AG09309 (cell line): ENCODE data around the gene ANKRD22.

Source experiments
- DNase-seq: peaks from one replicate; pipeline ENCODE4 v3.0.0-alpha.2; 2010; ENCODE audit warnings: low read depth
- H3K4me3 ChIP-seq: 2 replicates; pipeline ENCODE4 v1.5.1; 2011; ENCODE audit warnings: mild to moderate bottlenecking, low read depth, low read length, moderate library complexity; ENCODE audit not compliant: control insufficient read depth
- TF ChIP-seq, protein P1 (sequence below): IDR thresholded peaks from 2 replicates; pipeline ENCODE4 v1.5.1; 2011; ENCODE audit warnings: mild to moderate bottlenecking, low read depth, low read length, inconsistent platforms; ENCODE audit not compliant: insufficient read depth, control insufficient read depth; ENCODE audit errors: missing control alignments

Gene ANKRD22

DNA sequence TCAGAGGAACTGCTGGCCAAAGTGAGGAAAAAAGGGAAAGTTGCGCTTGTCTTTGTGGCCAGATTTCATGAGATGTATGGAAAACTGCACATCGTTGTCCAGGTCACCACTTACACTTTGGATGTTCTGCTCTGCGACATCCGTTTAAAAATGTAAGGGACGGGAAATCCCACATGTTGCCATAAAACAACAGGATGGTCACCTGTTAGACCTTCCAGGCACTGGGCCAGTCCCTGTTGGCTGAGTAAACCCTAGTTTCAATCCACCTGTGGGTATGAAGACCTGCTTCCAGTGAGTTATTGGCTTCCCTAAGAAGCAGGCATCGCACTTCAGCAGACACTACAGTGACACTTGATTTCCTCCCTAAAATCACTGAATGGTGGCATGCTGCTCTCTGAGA, 25.7 kb upstream of the ANKRD22 start:
- H3K4me3 ChIP-seq, result no peak overlapping the region

DNA sequence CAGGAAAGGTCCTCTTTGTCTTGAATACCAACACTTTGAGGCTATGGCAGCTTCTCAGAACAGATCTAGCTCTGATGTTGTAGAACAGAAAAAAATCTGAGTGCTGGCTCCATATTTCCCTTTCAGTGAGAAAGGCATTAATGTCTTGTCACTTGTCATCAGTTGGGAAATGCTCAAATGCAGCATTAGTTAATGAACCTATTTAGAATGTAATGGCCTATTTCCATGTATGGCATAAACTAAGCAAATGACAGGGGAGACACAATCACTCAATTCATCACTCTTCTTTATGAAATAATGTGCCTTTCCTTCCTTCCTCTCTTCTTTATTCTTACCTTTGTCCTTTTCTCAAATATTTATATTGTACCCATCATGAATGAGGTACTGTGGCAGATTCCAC, 23.4 kb upstream of the ANKRD22 start:
- H3K4me3 ChIP-seq, result no peak overlapping the region
- TF ChIP-seq, protein P1, sequence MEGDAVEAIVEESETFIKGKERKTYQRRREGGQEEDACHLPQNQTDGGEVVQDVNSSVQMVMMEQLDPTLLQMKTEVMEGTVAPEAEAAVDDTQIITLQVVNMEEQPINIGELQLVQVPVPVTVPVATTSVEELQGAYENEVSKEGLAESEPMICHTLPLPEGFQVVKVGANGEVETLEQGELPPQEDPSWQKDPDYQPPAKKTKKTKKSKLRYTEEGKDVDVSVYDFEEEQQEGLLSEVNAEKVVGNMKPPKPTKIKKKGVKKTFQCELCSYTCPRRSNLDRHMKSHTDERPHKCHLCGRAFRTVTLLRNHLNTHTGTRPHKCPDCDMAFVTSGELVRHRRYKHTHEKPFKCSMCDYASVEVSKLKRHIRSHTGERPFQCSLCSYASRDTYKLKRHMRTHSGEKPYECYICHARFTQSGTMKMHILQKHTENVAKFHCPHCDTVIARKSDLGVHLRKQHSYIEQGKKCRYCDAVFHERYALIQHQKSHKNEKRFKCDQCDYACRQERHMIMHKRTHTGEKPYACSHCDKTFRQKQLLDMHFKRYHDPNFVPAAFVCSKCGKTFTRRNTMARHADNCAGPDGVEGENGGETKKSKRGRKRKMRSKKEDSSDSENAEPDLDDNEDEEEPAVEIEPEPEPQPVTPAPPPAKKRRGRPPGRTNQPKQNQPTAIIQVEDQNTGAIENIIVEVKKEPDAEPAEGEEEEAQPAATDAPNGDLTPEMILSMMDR, result no peak
- DNase-seq, result no peak

More for the DNA sequence above, 25.7 kb upstream of the ANKRD22 start:
- DNase-seq, result no peak
- TF ChIP-seq, protein P1, result no peak

DNA sequence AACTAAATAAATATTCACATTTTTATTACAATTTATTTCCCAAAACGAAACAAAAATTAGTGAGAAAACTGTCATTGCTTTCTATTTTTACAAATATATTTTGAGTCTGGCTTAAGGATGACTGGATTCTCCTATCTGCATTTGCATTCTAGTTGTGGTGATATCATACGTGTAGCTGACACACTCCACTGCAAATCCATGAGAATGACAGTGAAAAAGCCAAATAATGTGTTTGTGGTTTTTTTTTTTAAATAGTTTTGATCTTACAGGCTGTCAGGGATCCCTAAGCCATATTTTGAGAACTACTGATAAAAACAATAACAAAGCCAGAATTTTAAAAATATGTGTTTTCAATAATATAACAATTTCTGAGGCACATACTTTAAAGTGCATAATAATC, 22.6 kb upstream of the ANKRD22 start:
- no peak for DNase-seq
- TF ChIP-seq, protein P1, result no peak
- no peak overlapping the region for H3K4me3 ChIP-seq

DNA sequence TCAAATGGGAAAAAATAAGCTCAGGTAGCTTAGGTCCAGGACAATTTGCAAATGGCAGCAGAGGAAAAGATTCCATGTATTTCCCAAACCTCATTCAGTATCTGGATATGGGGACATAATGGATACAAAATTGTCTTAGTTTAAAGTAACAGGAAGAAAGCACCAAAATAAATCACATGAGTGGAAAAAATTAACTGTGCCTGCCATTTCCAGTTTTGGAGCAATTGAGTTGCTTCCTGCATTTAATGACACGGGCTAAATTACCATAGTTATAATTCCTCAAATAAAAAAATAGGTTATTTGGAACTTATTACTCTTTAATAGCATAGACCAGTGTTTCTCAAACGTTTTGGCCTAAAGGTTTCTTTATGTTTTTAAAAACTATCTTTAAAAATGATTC, 22.1 kb upstream of the ANKRD22 start:
- no peak overlapping the region for H3K4me3 ChIP-seq
- TF ChIP-seq, protein P1, result no peak
- no peak for DNase-seq

DNA sequence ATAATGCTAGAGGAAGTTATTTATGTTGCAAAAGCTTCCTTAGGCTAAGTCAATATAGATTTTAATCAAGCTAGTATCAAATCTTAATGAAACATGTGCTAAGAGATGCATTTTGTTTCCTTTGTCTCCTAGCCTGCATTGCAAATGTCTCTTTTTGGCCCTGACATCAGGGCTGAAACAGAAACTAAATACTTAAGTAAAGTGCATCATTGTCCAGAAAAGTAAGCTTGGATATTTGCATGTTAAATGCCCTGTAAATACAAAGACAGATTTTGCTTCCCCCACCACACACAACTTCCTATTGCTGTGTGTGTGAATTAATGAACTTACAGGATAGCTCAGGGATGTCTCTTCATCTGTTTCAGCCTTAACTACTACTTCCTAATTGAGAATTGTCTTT, 18.4 kb upstream of the ANKRD22 start:
- no peak for DNase-seq
- TF ChIP-seq, protein P1, result no peak
- no peak overlapping the region for H3K4me3 ChIP-seq

DNA sequence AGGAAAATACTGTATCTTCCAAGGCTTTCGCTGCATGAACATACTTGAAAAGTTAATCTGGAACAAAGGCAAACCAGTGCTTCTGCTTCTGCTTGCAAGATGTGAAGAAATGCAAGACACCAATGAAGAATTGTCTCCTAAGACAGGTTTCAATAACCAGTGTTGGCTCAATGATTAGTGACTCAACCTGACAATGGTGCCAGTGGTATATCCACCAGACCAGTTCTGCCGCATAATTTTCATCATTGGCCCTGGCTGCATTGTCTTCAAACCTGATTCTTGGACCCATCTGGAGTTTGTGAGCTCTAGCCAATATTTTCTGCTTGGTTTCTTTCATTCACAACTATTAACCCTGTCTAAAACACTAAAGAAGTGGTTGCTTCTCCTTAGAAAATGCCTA, 14.8 kb upstream of the ANKRD22 start:
- TF ChIP-seq, protein P1, result no peak
- no peak for DNase-seq
- no peak overlapping the region for H3K4me3 ChIP-seq

DNA sequence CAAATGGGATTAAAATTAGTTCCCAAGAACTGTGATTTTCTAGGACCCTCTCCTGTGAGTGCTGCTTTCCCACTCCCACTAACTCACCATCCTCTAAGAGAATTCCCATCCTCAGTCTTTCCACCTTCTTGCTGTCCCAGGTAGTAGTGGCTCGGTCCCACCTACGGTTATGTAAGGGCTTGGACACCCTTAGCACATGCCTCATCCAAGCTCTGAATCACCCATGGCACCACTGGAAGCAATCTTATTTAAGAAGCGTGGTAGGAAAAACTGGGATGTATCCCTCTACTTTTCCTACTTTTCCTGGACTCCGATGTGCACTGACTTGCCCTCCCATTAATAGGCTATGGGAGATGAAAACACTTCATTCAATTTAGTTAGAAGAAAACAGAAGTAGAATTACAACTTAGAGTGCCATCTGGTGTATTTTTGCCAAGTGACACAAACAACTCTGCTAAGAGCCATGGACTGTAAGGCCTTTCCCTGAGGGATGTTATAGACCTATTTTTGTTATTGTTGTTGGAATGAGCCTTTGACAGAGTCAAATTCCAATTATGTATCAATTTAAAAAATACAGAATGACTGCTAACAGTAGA, 13.7 kb upstream of the ANKRD22 start:
- no peak overlapping the region for H3K4me3 ChIP-seq
- DNase-seq, result no peak
- TF ChIP-seq, protein P1, result peak; percentile 34
